ENCODE results near the gene CDKN2AIPNL.

DNA sequence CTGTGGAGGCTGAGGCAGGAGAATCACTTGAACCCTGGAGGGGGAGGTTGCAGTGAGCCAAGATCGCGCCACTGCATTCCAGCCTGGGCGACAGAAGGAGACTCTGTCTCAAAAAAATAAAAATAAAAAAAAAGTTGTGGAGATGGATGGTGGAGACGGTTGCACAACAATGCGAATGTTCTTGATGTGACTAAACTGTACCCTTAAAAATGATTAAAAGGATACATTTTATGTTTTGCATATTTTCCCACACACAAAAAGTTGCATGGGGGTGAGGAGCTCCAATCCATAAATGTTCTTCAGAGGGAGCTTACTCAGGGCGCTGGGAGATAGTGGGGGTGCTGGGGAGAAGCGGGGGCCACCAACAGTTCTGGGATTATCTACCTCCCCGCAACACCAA is 43.8 kb upstream of the CDKN2AIPNL start:
- TF ChIP-seq, protein P1, sequence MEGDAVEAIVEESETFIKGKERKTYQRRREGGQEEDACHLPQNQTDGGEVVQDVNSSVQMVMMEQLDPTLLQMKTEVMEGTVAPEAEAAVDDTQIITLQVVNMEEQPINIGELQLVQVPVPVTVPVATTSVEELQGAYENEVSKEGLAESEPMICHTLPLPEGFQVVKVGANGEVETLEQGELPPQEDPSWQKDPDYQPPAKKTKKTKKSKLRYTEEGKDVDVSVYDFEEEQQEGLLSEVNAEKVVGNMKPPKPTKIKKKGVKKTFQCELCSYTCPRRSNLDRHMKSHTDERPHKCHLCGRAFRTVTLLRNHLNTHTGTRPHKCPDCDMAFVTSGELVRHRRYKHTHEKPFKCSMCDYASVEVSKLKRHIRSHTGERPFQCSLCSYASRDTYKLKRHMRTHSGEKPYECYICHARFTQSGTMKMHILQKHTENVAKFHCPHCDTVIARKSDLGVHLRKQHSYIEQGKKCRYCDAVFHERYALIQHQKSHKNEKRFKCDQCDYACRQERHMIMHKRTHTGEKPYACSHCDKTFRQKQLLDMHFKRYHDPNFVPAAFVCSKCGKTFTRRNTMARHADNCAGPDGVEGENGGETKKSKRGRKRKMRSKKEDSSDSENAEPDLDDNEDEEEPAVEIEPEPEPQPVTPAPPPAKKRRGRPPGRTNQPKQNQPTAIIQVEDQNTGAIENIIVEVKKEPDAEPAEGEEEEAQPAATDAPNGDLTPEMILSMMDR (IDR thresholded peaks at IDR 0.05): no peak
- TF ChIP-seq POLR2A (IDR thresholded peaks at IDR 0.05): no peak
